GM12878 (cell line): ENCODE measurements around the gene INTS13. TPM values are rescaled to one million over a fixed set of nuclear protein-coding genes. Genes with fewer than 3 reads are reported as not detected.

Experiments
- ATAC-seq: fragments of 200-7000 bp; cut with Tn5 transposase; 3 replicates; pipeline ENCODE4 v1.9.1; 2020; ENCODE audit warnings: mild to moderate bottlenecking, moderate library complexity
- BruUV-seq: library from RNA; stranded (reverse); fragments of 400-500 nt; replicated peaks from 2 replicates; lab custom pipeline; 2021; lab: Mats Ljungman, UMichigan
- CTCF ChIA-PET: fragments of 300-600 bp; sonication (Branson Sonifier 250); formaldehyde crosslinking; extraction: SDS; loops from one replicate; lab custom pipeline; 2021; ENCODE audit warnings: inconsistent platforms; lab: Yijun Ruan, JAX
- POLR2A ChIA-PET: fragments of 350-600 bp; formaldehyde crosslinking; extraction: SDS; loops from one replicate; lab custom pipeline; 2021; ENCODE audit warnings: inconsistent platforms; lab: Charles Lee
- RAD21 ChIA-PET: fragments of 300-600 bp; sonication (Branson Sonifier 250); formaldehyde crosslinking; loops from one replicate; lab custom pipeline; 2023; ENCODE audit warnings: antibody characterized with exemption; ENCODE audit not compliant: unreplicated experiment; lab: Charles Lee
- SMC1A ChIA-PET: fragments of 300-600 bp; sonication (Branson Sonifier 250); formaldehyde crosslinking; loops from one replicate; lab custom pipeline; 2023; ENCODE audit not compliant: unreplicated experiment, uncharacterized antibody; lab: Charles Lee
- DNase-seq: peaks from one replicate; pipeline ENCODE4 v3.0.0-alpha.2; 2011; ENCODE audit warnings: low read depth, low spot score
- FAIRE-seq: peaks from 3 replicates; lab custom pipeline; 2011; peaks lifted over from hg19 to GRCh38; lab: Jason Lieb, UNC
- H2AFZ ChIP-seq: 2 replicates; pipeline ENCODE4 v1.6.0; 2011; ENCODE audit warnings: low read depth, low read length, control low read depth; ENCODE audit not compliant: control insufficient read depth
- H3K27ac ChIP-seq: 2 replicates; pipeline ENCODE4 v1.5.1; 2011; ENCODE audit warnings: control low read depth; ENCODE audit not compliant: control insufficient read depth, insufficient read depth
- H3K27me3 ChIP-seq, 2 experiments: replicated peaks in 1 of 2; 2 replicates each; pipeline versions ENCODE4 v1.6.0 to v1.6.1; 2011; ENCODE audit warnings: low read length in 1 of 2; ENCODE audit not compliant: control insufficient read depth in 2 of 2, insufficient read depth in 2 of 2
- H3K36me3 ChIP-seq, 2 experiments: 2 replicates each; pipeline ENCODE4 v1.5.1; 2011; ENCODE audit warnings: low read length in 1 of 2; ENCODE audit not compliant: control insufficient read depth in 2 of 2, insufficient read depth in 2 of 2
- H3K4me1 ChIP-seq: 2 replicates; pipeline ENCODE4 v1.6.1; 2011; ENCODE audit warnings: mild to moderate bottlenecking, low read length, moderate library complexity, mixed read lengths; ENCODE audit not compliant: control insufficient read depth, insufficient read depth
- H3K4me2 ChIP-seq: 2 replicates; pipeline ENCODE4 v1.6.0; 2011; ENCODE audit warnings: control low read depth; ENCODE audit not compliant: control insufficient read depth, insufficient read depth
- H3K4me3 ChIP-seq: fragments of 200-600 bp; sonication (generic); 2 replicates; pipeline ENCODE4 v1.5.1; 2016
- H3K79me2 ChIP-seq: 2 replicates; pipeline ENCODE4 v1.6.0; 2011; ENCODE audit warnings: low read length; ENCODE audit not compliant: control insufficient read depth, insufficient read depth
- H3K9ac ChIP-seq: 2 replicates; pipeline ENCODE4 v1.8.0; 2011; ENCODE audit warnings: low read length, control low read depth, mixed read lengths; ENCODE audit not compliant: control insufficient read depth, insufficient read depth
- H3K9me3 ChIP-seq: replicated peaks from 3 replicates; pipeline ENCODE4 v1.5.1; 2011; ENCODE audit warnings: mild to moderate bottlenecking, low read length; ENCODE audit not compliant: control insufficient read depth, insufficient read depth
- H4K20me1 ChIP-seq: 2 replicates; pipeline ENCODE4 v1.6.0; 2011; ENCODE audit not compliant: control insufficient read depth, insufficient read depth
- CBFB ChIP-seq: IDR thresholded peaks from 2 replicates; pipeline ENCODE4 v1.6.1; 2016; ENCODE audit warnings: antibody characterized with exemption, low read depth
- SMAD1 ChIP-seq: fragments of 450-650 bp; IDR thresholded peaks from 2 replicates; pipeline ENCODE4 v1.6.1; 2018; ENCODE audit warnings: mild to moderate bottlenecking, low read depth; ENCODE audit not compliant: partially characterized antibody
- SMARCA5 ChIP-seq: fragments of 450-650 bp; IDR thresholded peaks from 2 replicates; pipeline ENCODE4 v1.6.1; 2017; ENCODE audit warnings: mild to moderate bottlenecking
- STAT3 ChIP-seq: IDR thresholded peaks from 2 replicates; pipeline ENCODE4 v1.6.1; 2011; ENCODE audit warnings: low read depth, low read length, improper control_type of control experiment
- ZBTB11 ChIP-seq: fragments of 450-650 bp; formaldehyde crosslinking; IDR thresholded peaks from 2 replicates; pipeline ENCODE4 v1.5.0; 2022; ENCODE audit warnings: mild to moderate bottlenecking, missing genetic modification characterization
- ZBTB33 ChIP-seq: fragments of 450-650 bp; IDR thresholded peaks from 2 replicates; pipeline ENCODE4 v1.6.1; 2017; ENCODE audit warnings: mild to moderate bottlenecking
- WGBS: methylation state at CpG from one replicate; pipeline ENCODE4 v1.1.6; 2016; ENCODE audit warnings: low lambda C conversion rate; ENCODE audit not compliant: insufficient replicate concordance, insufficient coverage; ENCODE audit errors: missing lambda C conversion rate; 5-methylcytosine and 5-hydroxymethylcytosine counted together
- in situ Hi-C: fragments of 300-500 bp; cut with MboI; formaldehyde crosslinking; loops from 9 replicates; pipeline ENCODE4 v1.14.3; 2018; ENCODE audit warnings: mixed read lengths
- intact Hi-C: fragments of 100-400 bp; cut with micrococcal nuclease; formaldehyde crosslinking; loops from one replicate; pipeline ENCODE4 v1.14.2; 2022; ENCODE audit not compliant: unreplicated experiment
- polyA plus RNA-seq, 11 experiments: library from polyadenylated mRNA; depleted of rRNA in 4 of 11; unstranded in 6 of 11; stranded (reverse) in 5 of 11; fragments of >200 nt; fragmentation: Nextera tagmentation in 4 of 11; fragmentation: Illumina TruSeq in 1 of 11; extraction: Ambion mirVana in 4 of 11; extraction: Trizol in 1 of 11; gene quantifications; 1 replicate in 1 of 11; 2 replicates in 10 of 11; pipeline versions ENCODE4 v1.2.1 to v1.2.3, GENCODE V29; 2011 to 2016; ENCODE audit warnings: inconsistent platforms in 2 of 11, missing spikeins in 2 of 11, low read depth in 1 of 11
- total RNA-seq, 4 experiments: library from RNA; depleted of rRNA in 3 of 4; stranded (reverse); fragments of >200 nt in 3 of 4; fragmentation: Illumina TruSeq in 1 of 4; extraction: Trizol in 1 of 4; gene quantifications; 2 replicates each; pipeline versions ENCODE4 v1.2.1 to v1.2.3, GENCODE V29; 2013 to 2021

Gene INTS13
- total and polyA plus RNA-seq, 10 of the 15 experiments (the other 5 are each of a cell fraction or from before 2014, with no cell fraction given) = 33.4 to 72.0 (median 59.9) TPM

GRCh38 chr12:26928661-26929060 is 9.1 kb downstream of the INTS13 start:
- CTCF ChIA-PET = no interaction called here
- intact Hi-C loops = no loop called here

More at GRCh38 chr12:26928661-26929060, 9.1 kb downstream of the INTS13 start:
- Histone ChIP-seq H3K9me3 (no peaks in the 10 kb centered on the region), H3K9ac (no peak overlapping the region), H2AFZ (no peak overlapping the region), H3K27ac (no peak overlapping the region), H4K20me1 (no peaks in the 10 kb centered on the region), H3K36me3 (peaks cover 0 to 11% of the 10 kb centered on the region in 2 experiments; a peak in 1 of 4 replicates), H3K4me3 (no peak overlapping the region), H3K79me2 (peaks cover 24% of the 10 kb centered on the region), H3K4me1 (no peaks in the 10 kb centered on the region), H3K4me2 (no peak overlapping the region), H3K27me3 (no peaks in the 10 kb centered on the region)
- WGBS = 97% methylated on average over 5 of the region's 5 CpGs
- ChIA-PET RAD21 (interaction anchor here (1.0 kb wide), 1 partner anchor 87 kb away, joined by 3 read pairs; no protein-coding TSS in a partner anchor), SMC1A (interaction anchor here (1.1 kb wide), 1 partner anchor 35 kb away, joined by 3 read pairs; no protein-coding TSS in a partner anchor), POLR2A (interaction anchor here (1.2 kb wide), 1 partner anchor 11 kb away, joined by 3 read pairs; no protein-coding TSS in a partner anchor)
- no peak for ATAC-seq
- FAIRE-seq = no peak
- DNase-seq = no peak
- BruUV-seq = no TSS peak
- in situ Hi-C loops = no loop called here
- no peak for TF ChIP-seq ZBTB33
- TF ChIP-seq SMAD1 = no peak
- TF ChIP-seq ZBTB11 (CRISPR knock-in tag) = no peak
- TF ChIP-seq CBFB = no peak
- no peak for TF ChIP-seq STAT3
- TF ChIP-seq SMARCA5 = no peak
